AG09319 (cell line): ENCODE data around the gene CFAP221.
A peak's percentile ranks its signal among the peaks of the same experiment; 100 is the strongest.

Experiments
- DNase-seq: peaks from one replicate; pipeline ENCODE4 v3.0.0-alpha.2; 2010; ENCODE audit warnings: low read depth; ENCODE audit errors: extremely low read depth
- CTCF ChIP-seq: IDR thresholded peaks from 2 replicates; pipeline ENCODE4 v1.5.1; 2011; ENCODE audit warnings: low read depth, mild to moderate bottlenecking, inconsistent platforms, low read length, moderate library complexity

CFAP221 gene

GRCh38 chr2:119657466-119658145, 113.4 kb downstream of the CFAP221 start:
- TF ChIP-seq CTCF = no peak
- DNase-seq = no peak

GRCh38 chr2:119659601-119660342, 115.5 kb downstream of the CFAP221 start:
- peak; percentile 18 for DNase-seq
- peak; percentile 86 for TF ChIP-seq CTCF

- TF ChIP-seq CTCF = no peak
- DNase-seq = no peak
Measured at GRCh38 chr2:119660343-119660658, 116.1 kb downstream of the CFAP221 start.

- TF ChIP-seq CTCF = no peak
Measured at GRCh38 chr2:119662297-119662696, 118.0 kb downstream of the CFAP221 start.

GRCh38 chr2:119668546-119668945, 124.3 kb downstream of the CFAP221 start:
- no peak for DNase-seq
- no peak for TF ChIP-seq CTCF

More at GRCh38 chr2:119662297-119662696, 118.0 kb downstream of the CFAP221 start:
- no peak for DNase-seq

- no peak for DNase-seq
- no peak for TF ChIP-seq CTCF
Measured at GRCh38 chr2:119671016-119671415, 126.8 kb downstream of the CFAP221 start.

- no peak for DNase-seq
- TF ChIP-seq CTCF = no peak
Measured at GRCh38 chr2:119671752-119672151, 127.5 kb downstream of the CFAP221 start.
